CD4-positive, alpha-beta T cell treated with Interleukin-6 for 4 hours (primary cell): Measurements from ENCODE around the gene MAL.
"Not testable (repeated sequence)": the region's sequence is repeated elsewhere in the genome, so short reads cannot be mapped to it uniquely, and the experiment has no call there.

Experiments
- DNase-seq: peaks from one replicate; pipeline ENCODE4 v3.0.0-alpha.2; 2020; ENCODE audit warnings: mixed read lengths

MAL gene

GRCh38 chr2:95034818-95035217 is 9.3 kb downstream of the MAL start:
- DNase-seq: no peak

- no peak for DNase-seq
Observed at GRCh38 chr2:95036596-95037383, 11.3 kb downstream of the MAL start.

- DNase-seq: no peak
Observed at GRCh38 chr2:95037384-95037839, 11.9 kb downstream of the MAL start.

GRCh38 chr2:95037841-95038585 is 12.5 kb downstream of the MAL start:
- DNase-seq: not testable (repeated sequence)

- no peak for DNase-seq
Observed at GRCh38 chr2:95038635-95039298, 13.3 kb downstream of the MAL start.

GRCh38 chr2:95039363-95039762 is 13.9 kb downstream of the MAL start:
- no peak for DNase-seq

GRCh38 chr2:95039978-95040377 is 14.5 kb downstream of the MAL start:
- no peak for DNase-seq

- no peak for DNase-seq
Observed at GRCh38 chr2:95040426-95040825, 14.9 kb downstream of the MAL start.

GRCh38 chr2:95041060-95041823 is 15.7 kb downstream of the MAL start:
- DNase-seq: no peak

GRCh38 chr2:95041824-95042442 is 16.4 kb downstream of the MAL start:
- no peak for DNase-seq

GRCh38 chr2:95042472-95043271 is 17.2 kb downstream of the MAL start:
- no peak for DNase-seq

- DNase-seq: peak; percentile 39
Observed at GRCh38 chr2:95043300-95044093, 18.0 kb downstream of the MAL start.

GRCh38 chr2:95044601-95045000 is 19.1 kb downstream of the MAL start:
- no peak for DNase-seq

- no peak for DNase-seq
Observed at GRCh38 chr2:95046371-95047112, 21.0 kb downstream of the MAL start.

GRCh38 chr2:95047629-95048510 is 22.4 kb downstream of the MAL start:
- DNase-seq: no peak

GRCh38 chr2:95048825-95049682 is 23.5 kb downstream of the MAL start:
- DNase-seq: no peak

GRCh38 chr2:95049683-95049955 is 24.1 kb downstream of the MAL start:
- no peak for DNase-seq

- DNase-seq: no peak
Observed at GRCh38 chr2:95049961-95050360, 24.5 kb downstream of the MAL start.
